Measurements from ENCODE around the gene POLR1H.

Gene POLR1H

DNA sequence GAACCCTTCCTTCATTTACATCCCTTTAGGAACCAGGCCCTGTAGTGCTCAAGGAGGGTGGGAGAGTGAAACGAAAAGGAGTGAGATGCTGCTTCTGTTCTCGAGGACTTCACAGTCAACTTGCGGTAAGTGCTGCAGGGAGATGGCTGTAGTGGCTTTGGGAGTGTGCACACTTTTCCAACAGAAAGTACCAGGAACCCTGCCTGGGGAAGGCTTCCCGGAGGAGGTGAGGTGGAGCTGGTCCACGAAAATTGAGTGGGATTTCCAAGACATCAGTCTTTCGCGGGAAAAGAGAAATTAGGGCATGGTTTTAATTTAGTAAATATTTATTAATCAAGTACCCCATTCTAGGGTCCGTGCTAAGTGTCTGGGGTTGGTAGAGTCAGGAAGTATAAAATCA, 39.1 kb downstream of the POLR1H start:
- no peak overlapping the region for H3K4me3 ChIP-seq (ENCODE audit: low read depth in 1 of 2, low read length in 2 of 2)
- H3K27me3 ChIP-seq (ENCODE audit: low read depth, low read length): peaks cover 21% of the 10 kb centered on the region

DNA sequence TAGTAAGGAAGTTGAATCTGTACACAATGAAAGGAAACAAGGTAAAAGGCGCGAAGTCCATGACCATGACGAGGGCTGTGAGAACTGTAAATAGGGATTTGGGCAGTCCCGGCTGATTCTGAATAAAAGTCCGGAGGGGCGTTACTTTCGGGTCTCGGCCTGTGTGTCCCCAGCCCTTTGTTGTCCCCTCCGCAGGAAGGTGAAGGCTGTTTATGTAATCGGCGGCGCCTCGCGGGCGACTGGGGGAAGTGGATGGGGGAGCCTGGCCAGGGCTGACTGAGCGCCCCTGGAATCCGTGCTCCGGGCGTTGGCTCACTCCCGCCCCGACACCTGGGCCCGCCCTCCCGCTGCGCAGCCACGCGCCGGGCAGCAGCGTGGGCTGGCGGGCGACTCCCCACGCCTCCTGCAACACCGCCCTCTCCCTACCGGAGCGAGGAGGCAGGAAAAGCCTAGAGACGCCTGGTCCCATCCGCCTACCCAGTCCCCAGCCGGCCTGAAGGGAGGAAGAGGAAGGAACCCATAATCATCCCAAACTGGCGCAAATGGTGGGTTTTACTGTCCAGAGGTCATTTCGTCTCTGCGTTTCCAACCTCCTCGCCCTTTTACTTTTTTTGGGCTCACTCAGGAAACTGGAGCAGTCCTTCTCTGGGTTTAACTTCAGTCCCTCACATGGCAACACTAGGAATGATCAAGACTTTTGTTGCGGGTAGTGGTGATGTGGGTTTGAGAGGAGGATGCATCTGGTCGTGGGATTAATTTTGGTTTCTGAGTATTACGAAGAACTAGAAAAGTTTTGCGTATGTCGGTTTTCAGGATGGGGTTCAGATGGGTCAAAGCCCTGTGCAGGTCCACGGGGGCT, 39.7 kb downstream of the POLR1H start:
- H3K9me3 ChIP-seq (ENCODE audit: control insufficient read depth in 1 of 2, low read length in 2 of 2): no peaks in the 10 kb centered on the region
- H3K4me3 ChIP-seq (ENCODE audit: low read depth in 1 of 2, low read length in 2 of 2): peak overlapping the region; percentile 52 to 59
- no peaks in the 10 kb centered on the region for H3K36me3 ChIP-seq (ENCODE audit: control insufficient read depth in 1 of 2, insufficient read depth in 2 of 2, low read length in 2 of 2)
- peak overlapping the region; percentile 10 for H3K27ac ChIP-seq (ENCODE audit: low read length)
- peaks cover 19 to 33% of the 10 kb centered on the region in 2 donors for H3K4me1 ChIP-seq (ENCODE audit: control insufficient read depth in 1 of 2, insufficient read depth in 2 of 2, low read length in 2 of 2)
- peaks cover 14% of the 10 kb centered on the region for H3K27me3 ChIP-seq (ENCODE audit: low read depth, low read length)

More for the DNA sequence above, 39.1 kb downstream of the POLR1H start:
- Histone ChIP-seq H3K9me3 (ENCODE audit: control insufficient read depth in 1 of 2, low read length in 2 of 2) (no peaks in the 10 kb centered on the region), H3K4me1 (ENCODE audit: control insufficient read depth in 1 of 2, insufficient read depth in 2 of 2, low read length in 2 of 2) (peaks cover 19 to 33% of the 10 kb centered on the region in 2 donors), H3K36me3 (ENCODE audit: control insufficient read depth in 1 of 2, insufficient read depth in 2 of 2, low read length in 2 of 2) (no peaks in the 10 kb centered on the region), H3K27ac (ENCODE audit: low read length) (no peak overlapping the region)

DNA sequence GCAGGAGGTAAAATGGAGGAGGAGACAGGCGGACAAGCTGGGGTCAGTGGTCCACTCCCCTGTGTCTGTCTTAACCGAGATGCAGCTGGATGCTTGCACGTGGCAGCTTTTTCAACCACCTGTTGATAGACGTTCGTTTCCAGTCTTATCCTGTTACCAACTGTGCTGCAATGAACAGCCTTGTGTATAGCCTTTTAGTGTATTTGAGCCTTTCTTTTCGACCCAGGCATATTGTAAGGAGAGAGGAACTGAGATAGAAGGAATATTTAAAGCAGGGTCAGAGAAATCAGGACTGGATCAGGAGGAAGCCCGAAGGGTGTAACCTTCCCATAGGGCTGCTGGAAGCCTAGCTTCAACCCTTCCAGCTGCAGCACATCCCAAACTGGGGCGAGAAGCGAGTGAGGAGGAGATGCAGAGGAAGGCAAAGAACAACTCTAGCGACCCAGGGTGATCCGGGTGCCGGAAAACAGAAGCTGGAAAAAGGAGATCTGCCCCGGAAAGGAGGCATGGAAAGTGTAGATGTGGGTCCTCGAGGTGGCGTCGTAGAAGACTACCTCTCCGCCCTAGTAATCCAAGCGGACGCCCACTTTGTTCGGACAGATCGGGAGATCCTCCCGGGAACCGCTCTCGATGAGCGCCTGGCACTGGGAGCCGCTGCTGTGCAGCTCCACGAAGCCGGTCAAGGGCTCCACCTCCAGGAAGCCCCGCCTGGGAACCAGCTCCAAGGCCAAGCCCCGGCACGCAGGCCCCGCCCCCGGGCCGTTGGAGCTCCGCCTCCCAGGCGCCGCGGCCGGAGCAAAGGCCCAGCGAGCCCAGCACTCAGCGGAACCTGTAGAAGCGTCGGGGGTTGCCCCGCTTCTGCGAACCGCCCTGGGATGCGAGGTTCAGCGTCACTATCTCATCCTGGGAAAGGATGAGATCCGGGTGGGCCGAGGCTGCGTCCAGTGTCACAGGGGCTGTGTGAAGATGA, 40.7 kb downstream of the POLR1H start:
- H3K27me3 ChIP-seq (ENCODE audit: low read depth, low read length): peaks cover 14% of the 10 kb centered on the region
- peak overlapping the region; percentile 52 to 59 for H3K4me3 ChIP-seq (ENCODE audit: low read depth in 1 of 2, low read length in 2 of 2)
- H3K36me3 ChIP-seq (ENCODE audit: control insufficient read depth in 1 of 2, insufficient read depth in 2 of 2, low read length in 2 of 2): no peaks in the 10 kb centered on the region
- peak overlapping the region; percentile 71 for H3K27ac ChIP-seq (ENCODE audit: low read length)
- H3K9me3 ChIP-seq (ENCODE audit: control insufficient read depth in 1 of 2, low read length in 2 of 2): no peaks in the 10 kb centered on the region
- H3K4me1 ChIP-seq (ENCODE audit: control insufficient read depth in 1 of 2, insufficient read depth in 2 of 2, low read length in 2 of 2): peaks cover 19 to 33% of the 10 kb centered on the region in 2 donors

DNA sequence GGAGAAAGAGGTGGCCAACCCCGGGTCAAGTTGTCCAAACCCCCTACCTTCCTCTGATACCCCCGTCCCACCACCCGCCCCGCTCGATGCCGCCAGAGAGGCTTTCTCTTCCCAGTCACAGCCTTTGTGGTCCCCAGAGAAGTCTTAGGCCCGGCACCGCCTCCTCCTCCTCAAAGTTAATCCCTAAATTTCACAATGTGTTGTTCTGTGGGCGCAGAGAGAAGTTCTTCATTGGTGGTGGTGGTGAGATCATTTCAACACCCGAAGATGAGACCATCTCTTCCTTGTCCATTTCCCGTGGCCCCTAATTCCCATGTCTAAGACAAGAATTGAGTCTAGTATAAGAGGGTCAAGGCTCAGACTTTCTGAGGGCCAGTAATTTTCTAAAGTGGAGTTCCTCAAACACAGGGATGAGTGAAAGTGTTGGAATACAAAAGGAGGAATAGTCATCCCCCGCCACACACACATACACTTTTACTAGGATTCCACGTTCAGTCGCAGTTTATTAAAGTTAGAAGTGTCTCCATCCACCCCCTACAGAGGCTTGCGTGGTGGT, 41.4 kb downstream of the POLR1H start:
- Histone ChIP-seq H3K27me3 (ENCODE audit: low read depth, low read length) (peaks cover 8% of the 10 kb centered on the region), H3K27ac (ENCODE audit: low read length) (peak overlapping the region; percentile 71), H3K4me1 (ENCODE audit: control insufficient read depth in 1 of 2, insufficient read depth in 2 of 2, low read length in 2 of 2) (peaks cover 19 to 33% of the 10 kb centered on the region in 2 donors), H3K9me3 (ENCODE audit: control insufficient read depth in 1 of 2, low read length in 2 of 2) (no peaks in the 10 kb centered on the region), H3K36me3 (ENCODE audit: control insufficient read depth in 1 of 2, insufficient read depth in 2 of 2, low read length in 2 of 2) (no peaks in the 10 kb centered on the region), H3K4me3 (ENCODE audit: low read depth in 1 of 2, low read length in 2 of 2) (peak overlapping the region; percentile 52 to 60)

DNA sequence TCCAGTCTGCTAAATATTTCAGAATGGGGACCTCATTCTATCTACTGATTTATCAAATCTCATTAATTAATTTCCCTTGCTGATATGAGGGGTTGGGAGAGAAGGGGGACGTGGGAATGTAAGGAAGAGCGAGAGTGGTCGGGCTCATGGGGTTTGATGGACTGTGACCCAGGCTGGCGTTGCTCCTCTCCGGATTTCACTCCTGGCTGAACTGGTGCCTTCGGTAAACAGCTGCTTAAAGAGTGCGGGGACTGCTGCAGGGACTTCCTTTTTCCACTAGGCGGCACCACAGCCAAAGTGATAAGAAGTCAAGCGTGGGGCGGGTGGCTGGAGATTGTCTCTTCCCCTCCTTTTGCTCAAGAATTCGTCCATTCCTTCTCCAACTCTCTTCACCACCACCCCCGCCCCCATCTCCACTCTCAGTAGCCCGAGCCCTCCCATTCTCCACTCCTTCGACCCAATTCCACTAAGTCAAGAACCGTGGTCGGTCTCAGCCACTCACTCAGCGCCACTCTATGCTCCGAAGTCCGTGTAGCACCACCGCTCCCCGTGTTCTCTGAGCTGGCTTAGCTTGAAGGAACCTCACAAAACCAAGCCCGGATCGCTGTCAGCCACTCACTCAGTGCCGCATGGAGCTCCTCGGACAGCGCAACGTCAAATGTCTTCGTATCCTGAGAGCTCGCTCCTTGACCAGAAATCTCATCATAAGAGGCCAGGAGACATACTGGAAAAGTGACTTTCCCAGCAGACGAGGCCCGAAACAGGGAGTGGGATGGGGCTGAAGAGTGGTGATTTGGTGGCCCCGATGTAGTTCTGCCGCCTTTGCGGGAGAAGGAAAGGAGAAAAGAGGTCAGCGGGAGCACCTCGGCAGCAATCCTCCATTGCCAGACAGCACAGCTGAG, 42.2 kb downstream of the POLR1H start:
- peaks cover 12% of the 10 kb centered on the region for H3K27me3 ChIP-seq (ENCODE audit: low read depth, low read length)
- H3K9me3 ChIP-seq (ENCODE audit: control insufficient read depth in 1 of 2, low read length in 2 of 2): no peaks in the 10 kb centered on the region
- H3K27ac ChIP-seq (ENCODE audit: low read length): peak overlapping the region; percentile 71

DNA sequence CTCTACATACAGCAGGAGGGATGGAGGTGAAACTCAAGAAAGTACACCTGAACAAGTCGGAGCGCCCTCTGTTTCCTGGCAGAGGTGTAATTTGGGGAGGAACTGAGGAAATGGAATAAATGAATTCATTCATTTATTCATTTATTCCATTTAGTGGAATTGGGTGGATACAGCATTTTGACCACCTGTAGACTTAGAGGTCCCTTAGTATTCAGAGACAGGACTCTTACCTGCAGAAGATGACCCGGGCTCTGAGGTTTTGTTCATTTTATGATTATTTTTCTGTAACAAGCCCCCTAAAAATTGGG, 42.8 kb downstream of the POLR1H start:
- Histone ChIP-seq H3K36me3 (ENCODE audit: control insufficient read depth in 1 of 2, insufficient read depth in 2 of 2, low read length in 2 of 2) (no peaks in the 10 kb centered on the region), H3K9me3 (ENCODE audit: control insufficient read depth in 1 of 2, low read length in 2 of 2) (no peaks in the 10 kb centered on the region), H3K27me3 (ENCODE audit: low read depth, low read length) (peaks cover 12% of the 10 kb centered on the region), H3K27ac (ENCODE audit: low read length) (no peak overlapping the region), H3K4me1 (ENCODE audit: control insufficient read depth in 1 of 2, insufficient read depth in 2 of 2, low read length in 2 of 2) (peaks cover 19 to 33% of the 10 kb centered on the region in 2 donors), H3K4me3 (ENCODE audit: low read depth in 1 of 2, low read length in 2 of 2) (peak overlapping the region; percentile 52 to 60)

More for the DNA sequence above, 42.2 kb downstream of the POLR1H start:
- H3K36me3 ChIP-seq (ENCODE audit: control insufficient read depth in 1 of 2, insufficient read depth in 2 of 2, low read length in 2 of 2): no peaks in the 10 kb centered on the region
- H3K4me1 ChIP-seq (ENCODE audit: control insufficient read depth in 1 of 2, insufficient read depth in 2 of 2, low read length in 2 of 2): peaks cover 19 to 33% of the 10 kb centered on the region in 2 donors
- peak overlapping the region; percentile 52 to 60 for H3K4me3 ChIP-seq (ENCODE audit: low read depth in 1 of 2, low read length in 2 of 2)

DNA sequence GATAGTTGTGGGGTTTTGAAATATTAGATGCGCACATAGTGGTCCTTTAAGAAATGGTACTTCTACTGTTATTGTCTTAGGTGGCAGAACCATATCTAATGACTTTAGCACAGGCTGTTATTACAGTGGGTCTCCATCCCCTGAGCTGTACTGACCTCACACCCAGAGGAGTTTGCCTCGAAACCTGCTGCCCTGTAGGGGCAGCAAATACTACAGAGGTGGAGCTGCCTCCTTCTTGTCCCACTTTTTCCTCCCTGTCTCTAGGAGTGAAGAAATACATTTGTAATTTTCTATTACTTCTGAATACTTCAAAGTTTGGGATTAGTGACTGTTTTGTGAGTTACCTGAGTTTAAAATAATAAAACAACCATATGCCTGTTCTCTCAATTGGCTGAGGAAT, 43.6 kb downstream of the POLR1H start:
- Histone ChIP-seq H3K27me3 (ENCODE audit: low read depth, low read length) (peaks cover 12% of the 10 kb centered on the region), H3K27ac (ENCODE audit: low read length) (no peak overlapping the region), H3K36me3 (ENCODE audit: control insufficient read depth in 1 of 2, insufficient read depth in 2 of 2, low read length in 2 of 2) (no peaks in the 10 kb centered on the region), H3K9me3 (ENCODE audit: control insufficient read depth in 1 of 2, low read length in 2 of 2) (no peaks in the 10 kb centered on the region), H3K4me3 (ENCODE audit: low read depth in 1 of 2, low read length in 2 of 2) (no peak overlapping the region), H3K4me1 (ENCODE audit: control insufficient read depth in 1 of 2, insufficient read depth in 2 of 2, low read length in 2 of 2) (peaks cover 19 to 33% of the 10 kb centered on the region in 2 donors)

DNA sequence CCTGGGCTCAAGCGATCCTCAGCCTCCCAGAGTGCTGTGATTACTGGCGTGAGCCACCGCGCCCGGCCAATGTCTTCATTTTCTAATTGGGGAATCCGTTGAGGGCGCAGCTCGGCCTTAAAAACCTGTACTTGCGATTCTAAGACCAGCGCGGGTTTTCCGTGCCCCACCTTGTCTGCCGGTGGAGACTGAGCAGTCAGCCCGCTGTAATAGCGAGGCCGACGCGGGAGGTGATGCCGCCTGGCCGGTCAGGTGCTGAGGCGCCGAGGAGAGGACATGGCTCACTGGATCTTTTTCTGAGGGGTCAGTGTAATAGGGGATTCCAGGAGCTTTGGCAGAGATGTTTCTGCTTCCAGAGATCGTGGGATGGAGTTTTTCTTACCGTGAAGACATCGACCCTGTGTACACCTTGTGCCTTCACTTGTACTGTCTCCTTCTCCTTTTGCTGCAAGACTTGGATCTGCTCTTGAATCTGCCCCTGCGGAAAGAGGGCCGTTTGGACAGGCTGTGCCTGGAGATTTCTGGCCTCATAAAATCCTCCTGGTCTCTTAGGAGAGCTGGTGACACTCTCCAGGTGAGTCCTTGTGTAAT, 50.3 kb downstream of the POLR1H start:
- Histone ChIP-seq H3K4me1 (ENCODE audit: control insufficient read depth in 1 of 2, insufficient read depth in 2 of 2, low read length in 2 of 2) (no peaks in the 10 kb centered on the region), H3K27ac (ENCODE audit: low read length) (no peak overlapping the region), H3K9me3 (ENCODE audit: control insufficient read depth in 1 of 2, low read length in 2 of 2) (no peaks in the 10 kb centered on the region), H3K27me3 (ENCODE audit: low read depth, low read length) (peaks cover 26% of the 10 kb centered on the region), H3K36me3 (ENCODE audit: control insufficient read depth in 1 of 2, insufficient read depth in 2 of 2, low read length in 2 of 2) (no peaks in the 10 kb centered on the region), H3K4me3 (ENCODE audit: low read depth in 1 of 2, low read length in 2 of 2) (peak overlapping the region in 1 of 2 donors; percentile 48)

DNA sequence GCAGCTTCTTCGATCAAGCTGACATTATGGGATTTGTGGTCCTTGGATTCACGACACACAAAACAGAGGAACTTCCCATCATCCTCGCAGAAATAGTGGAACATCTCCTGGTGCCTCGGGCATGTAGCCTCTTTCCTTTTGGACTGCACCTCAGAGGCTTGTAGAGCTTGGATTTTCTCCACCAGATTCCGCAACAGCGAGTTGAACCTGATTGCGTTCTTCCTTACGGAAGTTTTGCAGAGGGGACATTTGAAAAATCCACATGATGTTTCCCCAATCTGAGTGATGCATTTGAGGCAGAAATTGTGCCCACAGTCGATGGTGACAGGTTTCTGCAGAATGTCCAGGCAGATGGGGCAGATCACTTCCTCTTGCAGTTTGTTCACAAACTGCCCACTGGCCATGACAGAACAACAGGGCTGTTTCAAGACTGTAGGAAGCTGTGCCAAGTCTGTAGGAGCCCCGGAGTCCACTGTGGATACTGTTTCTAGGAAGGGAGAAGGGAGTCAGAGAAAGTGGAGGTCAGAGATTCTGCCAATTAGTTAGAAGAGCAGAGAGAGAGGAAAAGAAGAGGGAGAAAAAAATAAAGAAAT, 51.4 kb downstream of the POLR1H start:
- Histone ChIP-seq H3K9me3 (ENCODE audit: control insufficient read depth in 1 of 2, low read length in 2 of 2) (no peaks in the 10 kb centered on the region), H3K27ac (ENCODE audit: low read length) (peak overlapping the region; percentile 58), H3K27me3 (ENCODE audit: low read depth, low read length) (peaks cover 26% of the 10 kb centered on the region), H3K36me3 (ENCODE audit: control insufficient read depth in 1 of 2, insufficient read depth in 2 of 2, low read length in 2 of 2) (no peaks in the 10 kb centered on the region), H3K4me1 (ENCODE audit: control insufficient read depth in 1 of 2, insufficient read depth in 2 of 2, low read length in 2 of 2) (no peaks in the 10 kb centered on the region), H3K4me3 (ENCODE audit: low read depth in 1 of 2, low read length in 2 of 2) (peak overlapping the region in 1 of 2 donors; percentile 48)

All from muscle layer of duodenum (tissue), 2 donors.